GM19438 (cell line): Measurements from ENCODE around the gene CUL3.
"Not testable (repeated sequence)": the region's sequence is repeated elsewhere in the genome, so short reads cannot be mapped to it uniquely, and the experiment has no call there.

Source experiments
- ATAC-seq: cut with Tn5 transposase; IDR thresholded peaks from one replicate; pipeline ENCODE4 v1.9.1; 2021; ENCODE audit warnings: low read depth; ENCODE audit not compliant: unreplicated experiment

The CUL3 gene

GRCh38 chr2:224585211-224586088 lies at the start of gene CUL3:
Gene CUL3, minus strand, starts transcription at chr2:224585363. Its CDS starts 354 bp downstream, at chr2:224585009.
- ATAC-seq = peak; percentile 84

DNA sequence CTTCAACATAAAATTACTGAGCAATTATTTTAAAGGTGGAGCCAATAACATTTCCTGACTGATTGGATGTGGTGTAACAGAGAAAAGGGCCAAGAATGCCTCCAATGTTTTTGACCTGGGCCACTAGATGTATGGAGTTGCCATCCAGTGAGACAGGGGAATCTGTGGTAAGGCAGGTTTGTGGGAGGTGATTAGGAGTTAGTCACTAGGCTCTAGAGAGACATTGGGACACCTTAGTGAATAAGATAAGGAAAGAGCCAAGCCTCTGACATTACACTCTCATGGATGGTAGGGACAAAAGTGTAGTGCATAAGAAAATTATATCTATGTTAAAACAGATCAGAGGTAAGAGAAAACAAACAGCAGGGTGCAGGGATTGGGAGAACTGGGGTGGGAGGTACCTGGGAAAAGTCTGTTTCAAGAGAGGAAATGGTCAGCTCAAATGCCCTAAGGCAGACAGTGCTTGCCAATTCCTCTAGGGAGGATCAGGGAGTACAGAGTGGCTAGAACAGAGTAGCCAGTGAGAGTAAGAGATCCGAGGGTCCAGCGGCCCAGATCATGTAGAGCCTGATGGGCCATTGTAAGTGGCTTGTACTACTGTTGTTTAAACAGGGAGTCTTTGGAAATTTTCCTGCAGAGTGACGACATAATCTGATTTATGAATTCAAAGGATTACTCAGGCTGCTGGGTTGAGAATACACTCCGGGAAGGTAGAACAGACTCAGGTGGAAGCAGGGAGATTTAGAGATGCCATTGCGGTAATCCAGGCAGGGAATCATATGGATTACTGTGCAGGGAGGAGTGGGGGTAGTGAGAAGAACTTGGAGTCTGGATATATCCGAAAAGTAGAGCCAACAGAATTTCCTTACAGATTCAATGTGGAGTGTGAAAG lies 45.7 kb upstream of the CUL3 start:
- no peak for ATAC-seq

DNA sequence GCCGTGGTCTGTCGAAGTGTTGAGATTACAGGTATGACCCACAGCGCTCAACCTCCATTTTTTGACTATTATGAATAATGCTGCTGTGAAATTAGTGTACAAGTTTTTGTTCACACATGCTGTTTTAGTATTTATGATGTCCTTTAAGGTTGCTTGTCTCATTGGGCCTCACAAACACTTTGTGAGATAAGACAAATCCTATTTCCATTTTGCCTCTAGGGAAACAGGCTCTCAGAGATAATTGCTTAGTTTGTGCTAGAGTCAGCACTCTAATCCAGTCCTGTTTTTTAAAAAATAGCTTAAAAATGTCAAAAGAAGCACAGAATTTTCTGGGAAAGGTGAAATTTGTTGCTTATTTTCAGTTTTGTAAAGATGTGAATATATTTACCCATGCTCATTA lies 43.3 kb upstream of the CUL3 start:
- ATAC-seq = no peak

DNA sequence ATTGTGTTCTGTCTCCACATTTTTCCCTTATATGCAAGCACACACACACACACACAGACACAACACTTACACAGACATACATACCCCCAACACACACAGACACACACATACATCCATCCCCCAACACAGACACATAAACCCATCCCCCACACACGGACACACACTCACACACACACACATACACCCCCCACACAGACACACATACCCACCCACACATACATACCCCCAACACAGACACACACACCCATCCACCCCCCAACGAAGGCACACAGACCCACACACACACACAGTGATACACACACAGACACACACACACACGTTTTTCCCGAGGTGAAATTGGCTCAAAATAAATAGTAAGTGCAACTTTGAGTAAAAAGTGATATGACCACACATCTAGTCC lies 41.6 kb upstream of the CUL3 start:
- no peak for ATAC-seq

DNA sequence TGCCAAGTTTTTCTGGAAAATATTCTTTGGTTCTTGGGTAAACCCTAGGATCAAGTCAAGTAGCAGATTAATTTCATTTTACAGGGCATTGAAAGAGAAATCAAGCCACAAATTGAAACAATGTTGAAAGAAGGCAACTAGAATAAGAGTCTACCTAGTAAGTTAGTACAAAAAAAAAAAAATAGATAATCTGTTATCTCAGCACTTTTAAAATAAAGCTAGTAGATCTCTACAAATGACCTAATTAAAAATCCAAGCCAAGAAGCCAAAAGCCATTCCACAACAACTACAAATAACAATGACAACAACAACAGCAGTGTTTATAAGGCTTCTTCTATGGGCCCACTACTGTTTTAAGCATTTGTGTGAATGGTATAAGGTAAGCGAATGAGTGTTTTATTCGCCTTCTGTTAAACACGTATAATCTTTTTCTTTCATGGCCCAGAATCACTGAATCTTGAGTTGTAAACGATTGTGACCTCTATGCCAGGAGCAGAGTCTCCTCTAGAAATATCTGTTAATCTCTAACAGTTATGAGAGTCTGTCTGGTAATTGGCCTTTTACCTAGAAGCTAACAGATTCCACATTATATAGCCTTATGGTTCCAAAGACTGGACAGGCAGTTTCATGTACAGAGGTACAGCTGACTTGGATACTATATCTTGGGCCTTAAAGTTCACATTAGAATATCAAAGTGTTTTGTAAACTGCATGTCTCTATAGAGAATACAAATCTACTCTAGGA lies 28.6 kb upstream of the CUL3 start:
- no peak for ATAC-seq

- ATAC-seq = no peak
These were observed 27.4 kb upstream of the CUL3 start for GRCh38 chr2:224612578-224612977.

DNA sequence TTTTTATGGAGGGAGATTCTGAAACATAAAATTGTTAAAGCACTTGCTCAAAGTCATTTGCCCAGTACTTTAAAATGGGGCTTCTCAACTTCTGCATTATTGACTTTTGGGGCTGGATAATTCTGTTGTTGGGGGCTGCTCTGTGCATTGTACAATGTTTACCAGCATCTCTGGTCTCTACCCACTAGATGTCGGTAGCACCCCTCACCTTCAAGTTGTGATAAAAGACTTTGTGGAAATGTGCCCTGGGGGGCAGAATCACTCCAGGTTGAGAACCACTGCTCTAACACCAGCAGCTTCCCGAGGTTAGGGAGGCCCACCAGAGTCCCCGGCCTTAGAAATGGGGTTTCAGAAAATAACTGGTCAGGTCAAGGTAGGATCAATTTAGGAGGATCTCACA lies 26.8 kb upstream of the CUL3 start:
- no peak for ATAC-seq

DNA sequence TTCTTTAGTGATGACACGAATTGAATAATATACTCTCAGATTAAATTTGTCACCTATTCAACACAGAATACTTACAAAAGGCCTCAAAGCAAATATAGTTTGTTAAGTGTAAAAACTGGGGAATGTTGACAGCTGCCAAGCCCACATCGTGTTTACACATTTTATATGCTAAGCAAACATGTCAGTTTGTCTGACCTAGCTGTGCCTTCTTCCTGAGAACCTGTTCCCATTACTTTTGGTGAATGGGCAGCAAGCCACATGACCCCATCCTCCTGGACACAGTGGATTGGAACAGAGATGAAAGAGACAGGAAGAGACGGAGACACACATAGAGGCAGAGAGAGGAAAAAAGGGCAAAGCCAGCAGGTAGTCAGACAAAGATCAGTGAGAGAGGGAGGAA lies 22.9 kb upstream of the CUL3 start:
- ATAC-seq = no peak

- ATAC-seq = not testable (repeated sequence)
These were observed 18.8 kb upstream of the CUL3 start for GRCh38 chr2:224603746-224604500.

DNA sequence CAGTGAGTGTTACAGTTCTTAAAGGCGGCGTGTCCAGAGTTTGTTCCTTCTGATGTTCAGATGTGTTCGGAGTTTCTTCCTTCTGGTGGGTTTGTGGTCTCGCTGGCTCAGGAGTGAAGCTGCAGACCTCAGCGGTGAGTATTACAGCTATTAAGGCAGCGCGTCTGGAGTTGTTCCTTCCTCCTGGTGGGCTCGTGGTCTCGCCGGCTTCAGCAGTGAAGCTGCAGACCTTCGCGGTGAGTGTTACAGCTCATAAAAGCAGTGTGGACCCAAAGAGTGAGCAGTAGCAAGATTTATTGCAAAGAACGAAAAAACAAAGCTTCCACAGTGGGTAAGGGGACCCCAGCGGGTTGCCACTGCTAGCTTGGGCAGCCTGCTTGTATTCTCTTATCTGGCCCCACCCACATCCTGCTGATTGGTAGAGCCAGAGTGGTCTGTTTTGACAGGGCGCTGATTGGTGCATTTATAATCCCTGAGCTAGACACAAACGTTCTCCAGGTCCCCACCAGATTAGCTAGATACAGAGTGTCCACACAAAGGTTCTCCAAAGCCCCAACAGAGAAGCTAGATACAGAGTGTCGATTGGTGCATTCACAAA lies 17.7 kb upstream of the CUL3 start:
- ATAC-seq = not testable (repeated sequence)

GRCh38 chr2:224601923-224602322 lies 16.8 kb upstream of the CUL3 start:
- ATAC-seq = no peak

DNA sequence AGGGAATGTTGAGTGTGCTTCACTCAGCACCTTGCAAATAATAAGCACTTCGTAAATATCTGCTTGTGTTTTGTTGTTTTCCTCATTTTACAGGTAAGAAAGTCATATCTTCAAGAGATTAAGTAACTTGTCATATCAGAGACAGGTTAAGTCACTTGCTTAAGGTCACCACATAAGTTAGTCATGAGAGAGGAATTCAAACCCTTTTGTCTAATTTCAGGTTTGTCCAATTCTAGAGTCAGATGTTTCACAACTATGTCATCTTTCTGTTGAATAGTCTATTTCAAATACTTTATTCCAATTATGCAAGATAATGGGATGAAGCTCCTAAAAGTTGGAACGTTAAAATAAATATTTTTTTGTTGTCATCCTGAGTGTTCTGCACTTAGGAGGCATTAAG lies 13.5 kb upstream of the CUL3 start:
- no peak for ATAC-seq

DNA sequence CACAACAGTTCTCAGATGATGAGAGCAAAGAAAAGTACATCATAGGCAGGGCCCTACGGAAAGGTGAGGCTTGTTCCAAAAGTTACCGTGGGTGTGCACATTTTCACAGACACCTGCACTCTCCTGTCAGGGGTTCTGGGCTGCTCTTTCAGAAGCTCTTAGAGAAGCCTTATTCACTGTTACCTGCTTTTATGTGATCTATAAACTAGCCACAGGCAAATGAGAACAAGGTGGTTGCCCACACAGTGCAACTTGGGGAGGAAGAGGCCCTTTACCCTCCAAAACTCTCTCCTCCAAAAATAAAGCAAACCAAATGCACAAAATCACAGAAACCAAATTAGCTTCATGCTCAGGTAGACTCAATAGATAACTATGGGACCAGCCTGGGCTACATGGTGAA lies 11.1 kb upstream of the CUL3 start:
- ATAC-seq = no peak

GRCh38 chr2:224595518-224595917 lies 10.4 kb upstream of the CUL3 start:
- no peak for ATAC-seq

DNA sequence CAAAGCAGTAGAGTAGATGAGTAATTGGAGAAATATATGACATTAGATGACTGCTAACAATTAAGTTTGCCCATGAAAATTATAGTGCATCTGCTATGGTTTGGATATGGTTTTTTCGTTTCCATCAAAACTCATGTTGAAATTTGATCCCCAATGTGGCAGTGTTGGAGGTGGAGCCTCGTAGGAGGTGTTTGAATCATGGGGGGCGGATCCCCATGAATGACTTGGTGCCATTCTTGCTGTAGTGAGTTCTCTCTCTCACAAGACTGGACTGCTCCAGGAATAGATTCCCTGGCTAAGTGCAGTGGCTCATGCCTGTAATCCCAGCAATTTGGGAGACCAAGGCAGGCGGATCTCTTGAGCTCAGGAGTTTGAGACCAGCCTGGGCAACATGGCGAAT lies 9.7 kb upstream of the CUL3 start:
- ATAC-seq = no peak

- no peak for ATAC-seq
These were observed 6.1 kb upstream of the CUL3 start for GRCh38 chr2:224591220-224591619.

DNA sequence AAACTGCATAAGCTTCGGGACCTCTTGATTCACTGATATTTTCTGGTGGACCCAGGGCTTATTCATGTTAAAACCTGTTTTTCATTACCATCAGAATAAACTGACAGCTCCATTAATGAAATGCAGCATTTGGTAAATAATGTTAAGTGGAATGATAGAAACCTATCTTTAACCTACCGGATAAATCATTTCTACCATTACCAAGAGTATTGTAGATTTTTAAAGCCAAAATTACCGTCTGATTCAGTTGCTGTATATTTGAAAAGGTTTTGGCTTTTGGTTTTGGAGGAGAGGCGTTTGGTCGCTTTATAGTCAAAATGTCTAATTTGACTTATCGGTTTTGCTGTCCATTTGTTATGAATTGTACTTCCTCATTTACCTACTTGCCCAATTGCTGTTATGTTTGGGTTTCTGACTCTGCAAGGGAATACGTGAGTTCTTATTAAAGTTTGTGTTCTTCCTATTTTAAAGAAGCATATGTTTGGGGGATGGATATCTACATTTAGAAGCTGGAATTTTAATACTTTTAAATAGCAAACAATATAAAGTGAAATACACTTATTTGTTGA lies 1.0 kb upstream of the CUL3 start:
- ATAC-seq = no peak

GRCh38 chr2:224584785-224585210 lies 365 bp downstream of the CUL3 start:
- ATAC-seq = peak; percentile 31

DNA sequence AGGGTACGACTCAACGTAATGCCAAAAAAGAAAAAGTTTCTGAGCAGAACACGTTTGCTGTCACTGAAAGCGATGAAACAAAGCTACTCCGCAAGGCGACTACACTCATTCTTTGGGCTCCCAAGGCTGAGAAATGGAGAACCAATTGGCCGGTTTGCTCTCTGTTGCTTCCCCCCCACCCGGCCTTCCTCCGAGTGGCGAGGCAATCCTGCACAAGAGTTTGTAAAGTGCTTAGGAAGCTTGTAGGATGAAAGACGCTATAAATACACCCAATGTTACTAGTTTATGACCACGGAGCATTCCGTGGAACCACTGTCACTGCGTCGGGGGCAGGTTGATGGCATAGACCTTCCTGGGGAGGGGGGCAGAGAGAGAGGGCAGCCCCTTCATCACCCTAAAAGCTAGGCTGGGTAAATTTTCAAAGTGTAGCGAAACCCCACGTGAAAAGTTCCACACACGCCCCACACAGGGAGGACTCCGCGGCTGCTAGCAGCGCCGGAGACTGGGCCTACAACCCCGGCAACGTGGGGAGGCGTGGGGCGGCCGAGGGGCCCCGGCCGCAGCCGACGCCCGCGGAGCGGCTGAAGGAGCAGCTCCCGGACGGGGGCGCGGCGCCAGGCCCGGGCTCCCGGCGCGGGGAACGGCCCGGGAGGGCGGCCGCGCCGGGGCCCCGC lies 915 bp downstream of the CUL3 start:
- peak; percentile 1 for ATAC-seq
